SK-N-MC (cell line): ENCODE measurements around the gene MAGI2.

ENCODE experiments used
- EZH2 ChIP-seq: fragments of 200-600 bp; sonication (generic); IDR thresholded peaks from one replicate; pipeline ENCODE4 v1.6.1; 2017; ENCODE audit warnings: antibody characterized with exemption
- FOXP2 ChIP-seq: optimal IDR thresholded peaks from 2 replicates; pipeline ENCODE3; 2011; ENCODE audit warnings: mild to moderate bottlenecking, moderate library complexity; ENCODE audit not compliant: insufficient read depth; ENCODE audit errors: extremely low read length, control extremely low read depth
- POLR2AphosphoS5 ChIP-seq: IDR thresholded peaks from 2 replicates; pipeline ENCODE4 v1.6.1; 2012; ENCODE audit warnings: mild to moderate bottlenecking, low read depth, low read length, borderline replicate concordance

DNA sequence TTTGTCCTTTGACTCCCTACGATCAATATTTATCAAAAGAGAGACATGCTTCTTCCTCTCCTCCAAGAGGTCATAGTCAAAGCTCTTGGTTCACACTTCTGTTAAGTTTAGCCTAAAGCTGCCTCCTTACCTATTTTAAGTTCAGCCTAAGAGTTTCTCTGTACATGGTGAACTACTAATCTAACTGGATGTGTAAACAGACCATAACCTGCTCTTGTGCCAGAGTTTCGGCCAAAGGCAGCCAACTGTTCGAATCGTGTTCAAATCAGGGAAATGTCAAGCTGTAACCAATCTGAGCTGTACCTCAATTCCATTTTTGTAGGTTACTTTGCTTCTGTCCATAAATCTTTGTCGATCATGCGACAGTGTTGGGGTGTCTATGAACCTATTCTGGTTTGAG lies 1240.1 kb downstream of the MAGI2 start:
- TF ChIP-seq EZH2: no peak
- TF ChIP-seq POLR2AphosphoS5: no peak
- TF ChIP-seq FOXP2: no peak
